HuH-7.5 (cell line): ENCODE data around the gene SS18.

Experiments used
- DNase-seq: peaks from one replicate; pipeline ENCODE4 v3.0.0; 2011; ENCODE audit warnings: low spot score

SS18 gene

GRCh38 chr18:26002375-26002910, 88.0 kb downstream of the SS18 start:
- no peak for DNase-seq

GRCh38 chr18:25998461-25998860, 92.0 kb downstream of the SS18 start:
- no peak for DNase-seq

GRCh38 chr18:25992566-25992965, 97.8 kb downstream of the SS18 start:
- no peak for DNase-seq

- DNase-seq, result no peak
Observed at GRCh38 chr18:25990473-25990872, 99.9 kb downstream of the SS18 start.

GRCh38 chr18:25985707-25986394, 104.6 kb downstream of the SS18 start:
- DNase-seq, result no peak

GRCh38 chr18:25983730-25984129, 106.7 kb downstream of the SS18 start:
- DNase-seq, result no peak

- DNase-seq, result no peak
Observed at GRCh38 chr18:25982961-25983360, 107.5 kb downstream of the SS18 start.

- DNase-seq, result no peak
Observed at GRCh38 chr18:25982153-25982552, 108.3 kb downstream of the SS18 start.

GRCh38 chr18:25979369-25980040, 110.9 kb downstream of the SS18 start:
- DNase-seq, result no peak

- no peak for DNase-seq
Observed at GRCh38 chr18:25976554-25976953, 113.9 kb downstream of the SS18 start.

- DNase-seq, result no peak
Observed at GRCh38 chr18:25974630-25975077, 115.8 kb downstream of the SS18 start.
